Glutamatergic neuron (in vitro differentiated cells): ENCODE results near the gene DNAI1. TPM values are rescaled to one million over a fixed set of nuclear protein-coding genes. Genes with fewer than 3 reads are reported as not detected.

Experiments used
- DNase-seq: peaks from one replicate; pipeline ENCODE4 v3.0.0; 2022
- H3K27ac Mint-ChIP-seq: one replicate; pipeline ENCODE4 v1.8.0; 2020; ENCODE audit warnings: mild to moderate bottlenecking, mixed read lengths, inconsistent platforms; ENCODE audit not compliant: unreplicated experiment
- H3K27me3 Mint-ChIP-seq: one replicate; pipeline ENCODE4 v1.8.0; 2020; ENCODE audit warnings: mild to moderate bottlenecking, moderate library complexity, mixed read lengths, inconsistent platforms; ENCODE audit not compliant: unreplicated experiment
- H3K36me3 Mint-ChIP-seq: one replicate; pipeline ENCODE4 v1.8.0; 2020; ENCODE audit warnings: mild to moderate bottlenecking, mixed read lengths, inconsistent platforms; ENCODE audit not compliant: unreplicated experiment
- H3K4me1 Mint-ChIP-seq: one replicate; pipeline ENCODE4 v1.8.0; 2020; ENCODE audit warnings: mild to moderate bottlenecking, low read depth, mixed read lengths, inconsistent platforms; ENCODE audit not compliant: unreplicated experiment
- H3K4me3 Mint-ChIP-seq: one replicate; pipeline ENCODE4 v1.8.0; 2020; ENCODE audit warnings: mild to moderate bottlenecking, mixed read lengths, inconsistent platforms; ENCODE audit not compliant: unreplicated experiment
- H3K9me3 Mint-ChIP-seq: one replicate; pipeline ENCODE4 v1.8.0; 2020; ENCODE audit warnings: mild to moderate bottlenecking, moderate library complexity, mixed read lengths, inconsistent platforms; ENCODE audit not compliant: unreplicated experiment
- total RNA-seq: library from RNA; stranded (reverse); fragmentation: NEBNext Ultra II Directional; extraction: Animal tissue kit (Norgen Biotek cat#: 25700); gene quantifications from one replicate; pipeline ENCODE4 v1.2.1, GENCODE V29; 2021; ENCODE audit not compliant: unreplicated experiment
- TF ChIP-seq, protein P1 (sequence below): fragments of 200-600 bp; sonication (generic); IDR thresholded peaks from one replicate; pipeline ENCODE4 v1.5.0; 2021; ENCODE audit not compliant: partially characterized antibody, unreplicated experiment

The DNAI1 gene
- total RNA-seq, 1 donor from 2014 or later, result 1.2 TPM

- TF ChIP-seq, protein P1, sequence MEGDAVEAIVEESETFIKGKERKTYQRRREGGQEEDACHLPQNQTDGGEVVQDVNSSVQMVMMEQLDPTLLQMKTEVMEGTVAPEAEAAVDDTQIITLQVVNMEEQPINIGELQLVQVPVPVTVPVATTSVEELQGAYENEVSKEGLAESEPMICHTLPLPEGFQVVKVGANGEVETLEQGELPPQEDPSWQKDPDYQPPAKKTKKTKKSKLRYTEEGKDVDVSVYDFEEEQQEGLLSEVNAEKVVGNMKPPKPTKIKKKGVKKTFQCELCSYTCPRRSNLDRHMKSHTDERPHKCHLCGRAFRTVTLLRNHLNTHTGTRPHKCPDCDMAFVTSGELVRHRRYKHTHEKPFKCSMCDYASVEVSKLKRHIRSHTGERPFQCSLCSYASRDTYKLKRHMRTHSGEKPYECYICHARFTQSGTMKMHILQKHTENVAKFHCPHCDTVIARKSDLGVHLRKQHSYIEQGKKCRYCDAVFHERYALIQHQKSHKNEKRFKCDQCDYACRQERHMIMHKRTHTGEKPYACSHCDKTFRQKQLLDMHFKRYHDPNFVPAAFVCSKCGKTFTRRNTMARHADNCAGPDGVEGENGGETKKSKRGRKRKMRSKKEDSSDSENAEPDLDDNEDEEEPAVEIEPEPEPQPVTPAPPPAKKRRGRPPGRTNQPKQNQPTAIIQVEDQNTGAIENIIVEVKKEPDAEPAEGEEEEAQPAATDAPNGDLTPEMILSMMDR, result no peak
- Mint-ChIP-seq H3K27me3 (peaks cover 6% of the 10 kb centered on the region), H3K36me3 (peaks cover 5% of the 10 kb centered on the region), H3K9me3 (no peaks in the 10 kb centered on the region), H3K4me3 (no peak overlapping the region), H3K4me1 (peaks cover 18% of the 10 kb centered on the region), H3K27ac (no peak overlapping the region)
- no peak for DNase-seq
Observed at GRCh38 chr9:34518110-34518616, 59.6 kb downstream of the DNAI1 start.

GRCh38 chr9:34518896-34519295 is 60.3 kb downstream of the DNAI1 start:
- Mint-ChIP-seq H3K9me3 (peaks cover 2% of the 10 kb centered on the region), H3K4me3 (no peak overlapping the region)
- TF ChIP-seq, protein P1, result no peak

GRCh38 chr9:34519321-34520020 is 60.9 kb downstream of the DNAI1 start:
- H3K27me3 Mint-ChIP-seq, result peaks cover 6% of the 10 kb centered on the region
- H3K4me1 Mint-ChIP-seq, result peaks cover 8% of the 10 kb centered on the region
- H3K27ac Mint-ChIP-seq, result no peak overlapping the region
- H3K36me3 Mint-ChIP-seq, result peaks cover 5% of the 10 kb centered on the region
- H3K4me3 Mint-ChIP-seq, result no peak overlapping the region
- TF ChIP-seq, protein P1, result no peak
- no peak for DNase-seq
- peaks cover 5% of the 10 kb centered on the region for H3K9me3 Mint-ChIP-seq

More at GRCh38 chr9:34518896-34519295, 60.3 kb downstream of the DNAI1 start:
- DNase-seq, result no peak
- Mint-ChIP-seq H3K27me3 (peaks cover 6% of the 10 kb centered on the region), H3K36me3 (peaks cover 5% of the 10 kb centered on the region), H3K4me1 (peaks cover 12% of the 10 kb centered on the region), H3K27ac (no peak overlapping the region)

GRCh38 chr9:34520096-34520495 is 61.5 kb downstream of the DNAI1 start:
- H3K36me3 Mint-ChIP-seq, result peaks cover 5% of the 10 kb centered on the region
- no peak overlapping the region for H3K27ac Mint-ChIP-seq
- no peak overlapping the region for H3K4me3 Mint-ChIP-seq

More at GRCh38 chr9:34520096-34520495, 61.5 kb downstream of the DNAI1 start:
- Mint-ChIP-seq H3K9me3 (peaks cover 5% of the 10 kb centered on the region), H3K27me3 (peaks cover 6% of the 10 kb centered on the region), H3K4me1 (peaks cover 7% of the 10 kb centered on the region)
- TF ChIP-seq, protein P1, result no peak
- no peak for DNase-seq
